SK-N-SH treated with all-trans-retinoic acid at 6 μM for 48 hours (cell line): ENCODE data around the gene NR1D2.

Experiments used
- BACH2 ChIP-seq: fragments of 250-450 bp; sonication (Bioruptor Pico); IDR thresholded peaks from 2 replicates; pipeline ENCODE4 v1.9.0; 2021; ENCODE audit warnings: mild to moderate bottlenecking, borderline replicate concordance
- ESRRG ChIP-seq: fragments of 250-450 bp; sonication (Bioruptor Pico); IDR thresholded peaks from 2 replicates; pipeline ENCODE4 v1.6.1; 2021; ENCODE audit warnings: mild to moderate bottlenecking

DNA sequence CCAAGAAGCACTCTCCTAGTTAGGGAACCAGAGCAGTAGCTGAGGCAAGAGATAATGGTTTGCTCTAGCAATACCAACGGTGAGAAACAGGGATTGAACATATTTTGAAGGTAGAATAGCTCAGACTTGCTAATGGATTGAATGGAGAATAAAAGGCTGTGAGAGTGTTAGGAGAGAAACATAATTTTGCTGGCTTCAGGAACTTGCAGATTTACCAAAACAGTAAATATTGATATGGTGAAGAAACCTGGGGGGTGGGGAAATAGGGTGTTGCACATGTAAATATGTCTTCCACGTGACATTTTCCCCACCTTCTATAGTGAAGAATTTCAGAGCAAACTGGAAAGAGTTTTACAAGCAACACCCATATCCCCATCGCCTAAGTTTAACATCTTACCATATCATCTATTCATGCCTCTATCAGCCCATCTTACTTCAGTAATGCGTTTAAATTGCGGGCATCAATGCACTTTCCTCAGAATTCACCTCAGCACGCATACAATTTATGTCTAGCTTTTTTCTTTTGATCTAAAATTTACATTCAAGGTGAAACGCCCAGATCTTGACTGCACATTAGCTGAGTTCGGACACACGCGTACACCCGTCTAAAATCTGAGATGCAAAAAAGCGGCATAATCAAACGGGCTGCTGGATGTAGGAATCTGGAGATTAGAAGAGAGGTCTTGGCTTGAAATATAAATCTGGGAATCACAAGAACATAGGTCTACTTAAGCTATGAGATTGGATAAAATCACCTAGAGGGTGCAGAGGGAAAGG, 891 bp upstream of the NR1D2 start:
- TF ChIP-seq ESRRG (CRISPR knock-in tag) (no peak), BACH2 (no peak)
